ENCODE results near the gene AKR1B1. TPM values are rescaled to one million over a fixed set of nuclear protein-coding genes. Genes with fewer than 3 reads are reported as not detected.
A peak's percentile ranks its signal among the peaks of the same experiment; 100 is the strongest.

Gene AKR1B1
- total RNA-seq, 1 experiment from 2014 or later, result 139 TPM

- Mint-ChIP-seq H3K27ac (ENCODE audit: unreplicated experiment) (no peak overlapping the region), H3K9me3 (ENCODE audit: low read depth, unreplicated experiment) (no peaks in the 10 kb centered on the region), H3K36me3 (ENCODE audit: insufficient read depth, unreplicated experiment) (peaks cover 18% of the 10 kb centered on the region), H3K4me1 (ENCODE audit: low read depth, unreplicated experiment) (peaks cover 21% of the 10 kb centered on the region), H3K4me3 (ENCODE audit: low read depth, unreplicated experiment) (no peak overlapping the region), H3K27me3 (ENCODE audit: unreplicated experiment) (no peaks in the 10 kb centered on the region)
- DNase-seq, result peak; percentile 11
- TF ChIP-seq CTCF (IDR thresholded peaks at IDR 0.05; ENCODE audit: unreplicated experiment), result no peak
- intact Hi-C loops (cut with micrococcal nuclease; ENCODE audit: unreplicated experiment), result no loop called here
- CTCF ChIA-PET, result no interaction called here
- BruUV-seq (replicated peaks), result no TSS peak
Measured at GRCh38 chr7:134448356-134449229, 10.3 kb downstream of the AKR1B1 start.

- CTCF ChIA-PET, result no interaction called here
- no TSS peak for BruUV-seq (replicated peaks)
- no peak for TF ChIP-seq CTCF (IDR thresholded peaks at IDR 0.05; ENCODE audit: unreplicated experiment)
- no peaks in the 10 kb centered on the region for H3K27me3 Mint-ChIP-seq (ENCODE audit: unreplicated experiment)
- peaks cover 21% of the 10 kb centered on the region for H3K4me1 Mint-ChIP-seq (ENCODE audit: low read depth, unreplicated experiment)
- H3K36me3 Mint-ChIP-seq (ENCODE audit: insufficient read depth, unreplicated experiment), result peaks cover 23% of the 10 kb centered on the region
- intact Hi-C loops (cut with micrococcal nuclease; ENCODE audit: unreplicated experiment), result no loop called here
- DNase-seq, result no peak
- H3K9me3 Mint-ChIP-seq (ENCODE audit: low read depth, unreplicated experiment), result no peaks in the 10 kb centered on the region
- no peak overlapping the region for H3K27ac Mint-ChIP-seq (ENCODE audit: unreplicated experiment)
- H3K4me3 Mint-ChIP-seq (ENCODE audit: low read depth, unreplicated experiment), result no peak overlapping the region
Measured at GRCh38 chr7:134447383-134447782, 11.5 kb downstream of the AKR1B1 start.

- no TSS peak for BruUV-seq (replicated peaks)
- intact Hi-C loops (cut with micrococcal nuclease; ENCODE audit: unreplicated experiment), result no loop called here
- no peak for DNase-seq
- Mint-ChIP-seq H3K4me3 (ENCODE audit: low read depth, unreplicated experiment) (no peak overlapping the region), H3K36me3 (ENCODE audit: insufficient read depth, unreplicated experiment) (peaks cover 23% of the 10 kb centered on the region), H3K27me3 (ENCODE audit: unreplicated experiment) (no peaks in the 10 kb centered on the region), H3K27ac (ENCODE audit: unreplicated experiment) (no peak overlapping the region), H3K9me3 (ENCODE audit: low read depth, unreplicated experiment) (no peaks in the 10 kb centered on the region), H3K4me1 (ENCODE audit: low read depth, unreplicated experiment) (peaks cover 21% of the 10 kb centered on the region)
- CTCF ChIA-PET, result interaction anchor here (0.6 kb wide), 1 partner anchor 9 kb away, joined by 3 read pairs; no protein-coding TSS in a partner anchor
- TF ChIP-seq CTCF (IDR thresholded peaks at IDR 0.05; ENCODE audit: unreplicated experiment), result no peak
Measured at GRCh38 chr7:134446923-134447322, 12.0 kb downstream of the AKR1B1 start.

- CTCF ChIA-PET, result interaction anchor here (0.6 kb wide), 2 partner anchors 8 to 186 kb away, joined by 3 to 5 read pairs; no protein-coding TSS in a partner anchor
- no TSS peak for BruUV-seq (replicated peaks)
- no peak overlapping the region for H3K27ac Mint-ChIP-seq (ENCODE audit: unreplicated experiment)
- no peaks in the 10 kb centered on the region for H3K27me3 Mint-ChIP-seq (ENCODE audit: unreplicated experiment)
- H3K4me3 Mint-ChIP-seq (ENCODE audit: low read depth, unreplicated experiment), result no peak overlapping the region
- no peak for TF ChIP-seq CTCF (IDR thresholded peaks at IDR 0.05; ENCODE audit: unreplicated experiment)
- no peak for DNase-seq
- intact Hi-C loops (cut with micrococcal nuclease; ENCODE audit: unreplicated experiment), result no loop called here
- no peaks in the 10 kb centered on the region for H3K9me3 Mint-ChIP-seq (ENCODE audit: low read depth, unreplicated experiment)
- H3K4me1 Mint-ChIP-seq (ENCODE audit: low read depth, unreplicated experiment), result peaks cover 21% of the 10 kb centered on the region
- peaks cover 23% of the 10 kb centered on the region for H3K36me3 Mint-ChIP-seq (ENCODE audit: insufficient read depth, unreplicated experiment)
Measured at GRCh38 chr7:134446446-134446845, 12.5 kb downstream of the AKR1B1 start.

Data from Calu3 (cell line).